HEK293 (cell line): ENCODE data around the gene CISH.

Experiments used
- ZNF10 ChIP-seq: fragments of 450-650 bp; formaldehyde crosslinking; IDR thresholded peaks from 2 replicates; pipeline ENCODE4 v1.5.1; 2017; ENCODE audit warnings: missing biosample characterization, missing genetic modification characterization
- TF ChIP-seq, protein P1 (sequence below): fragments of 450-650 bp; formaldehyde crosslinking; IDR thresholded peaks from 2 replicates; pipeline ENCODE4 v1.5.1; 2016; ENCODE audit warnings: missing biosample characterization, missing genetic modification characterization
- TF ChIP-seq, protein P2 (sequence below): IDR thresholded peaks from 2 replicates; pipeline ENCODE4 v1.6.1; 2011; ENCODE audit warnings: mild to moderate bottlenecking, low read depth, low read length, borderline replicate concordance
- TF ChIP-seq, protein P3 (sequence below): fragments of 450-650 bp; formaldehyde crosslinking; IDR thresholded peaks from 2 replicates; pipeline ENCODE4 v1.5.1; 2016; ENCODE audit warnings: missing biosample characterization, missing genetic modification characterization

DNA sequence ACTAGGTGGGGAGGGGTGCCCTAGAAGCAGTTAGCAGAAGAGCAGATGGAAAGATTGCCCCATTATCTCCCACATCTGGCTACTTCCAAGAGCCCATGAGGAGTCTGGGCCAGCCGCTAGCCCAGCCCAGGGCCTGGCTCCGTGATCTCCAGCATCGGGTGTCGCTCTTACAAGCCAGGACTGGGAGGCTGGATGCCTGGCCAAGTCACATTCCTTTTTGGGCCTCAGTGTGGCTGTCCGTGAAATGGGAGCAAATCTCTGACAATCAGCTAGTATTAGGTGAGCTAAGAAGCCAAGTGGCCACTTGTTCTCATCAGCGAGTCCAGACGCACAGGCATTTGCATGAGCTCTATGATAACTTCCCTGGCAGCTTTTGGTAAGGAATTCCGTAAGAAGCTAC, 39.9 kb upstream of the CISH start:
- TF ChIP-seq ZNF10 (tag by site-specific recombination): no peak
- TF ChIP-seq, protein P1, sequence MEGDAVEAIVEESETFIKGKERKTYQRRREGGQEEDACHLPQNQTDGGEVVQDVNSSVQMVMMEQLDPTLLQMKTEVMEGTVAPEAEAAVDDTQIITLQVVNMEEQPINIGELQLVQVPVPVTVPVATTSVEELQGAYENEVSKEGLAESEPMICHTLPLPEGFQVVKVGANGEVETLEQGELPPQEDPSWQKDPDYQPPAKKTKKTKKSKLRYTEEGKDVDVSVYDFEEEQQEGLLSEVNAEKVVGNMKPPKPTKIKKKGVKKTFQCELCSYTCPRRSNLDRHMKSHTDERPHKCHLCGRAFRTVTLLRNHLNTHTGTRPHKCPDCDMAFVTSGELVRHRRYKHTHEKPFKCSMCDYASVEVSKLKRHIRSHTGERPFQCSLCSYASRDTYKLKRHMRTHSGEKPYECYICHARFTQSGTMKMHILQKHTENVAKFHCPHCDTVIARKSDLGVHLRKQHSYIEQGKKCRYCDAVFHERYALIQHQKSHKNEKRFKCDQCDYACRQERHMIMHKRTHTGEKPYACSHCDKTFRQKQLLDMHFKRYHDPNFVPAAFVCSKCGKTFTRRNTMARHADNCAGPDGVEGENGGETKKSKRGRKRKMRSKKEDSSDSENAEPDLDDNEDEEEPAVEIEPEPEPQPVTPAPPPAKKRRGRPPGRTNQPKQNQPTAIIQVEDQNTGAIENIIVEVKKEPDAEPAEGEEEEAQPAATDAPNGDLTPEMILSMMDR: no peak
- TF ChIP-seq, protein P2, sequence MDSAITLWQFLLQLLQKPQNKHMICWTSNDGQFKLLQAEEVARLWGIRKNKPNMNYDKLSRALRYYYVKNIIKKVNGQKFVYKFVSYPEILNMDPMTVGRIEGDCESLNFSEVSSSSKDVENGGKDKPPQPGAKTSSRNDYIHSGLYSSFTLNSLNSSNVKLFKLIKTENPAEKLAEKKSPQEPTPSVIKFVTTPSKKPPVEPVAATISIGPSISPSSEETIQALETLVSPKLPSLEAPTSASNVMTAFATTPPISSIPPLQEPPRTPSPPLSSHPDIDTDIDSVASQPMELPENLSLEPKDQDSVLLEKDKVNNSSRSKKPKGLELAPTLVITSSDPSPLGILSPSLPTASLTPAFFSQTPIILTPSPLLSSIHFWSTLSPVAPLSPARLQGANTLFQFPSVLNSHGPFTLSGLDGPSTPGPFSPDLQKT: no peak
- TF ChIP-seq, protein P3, sequence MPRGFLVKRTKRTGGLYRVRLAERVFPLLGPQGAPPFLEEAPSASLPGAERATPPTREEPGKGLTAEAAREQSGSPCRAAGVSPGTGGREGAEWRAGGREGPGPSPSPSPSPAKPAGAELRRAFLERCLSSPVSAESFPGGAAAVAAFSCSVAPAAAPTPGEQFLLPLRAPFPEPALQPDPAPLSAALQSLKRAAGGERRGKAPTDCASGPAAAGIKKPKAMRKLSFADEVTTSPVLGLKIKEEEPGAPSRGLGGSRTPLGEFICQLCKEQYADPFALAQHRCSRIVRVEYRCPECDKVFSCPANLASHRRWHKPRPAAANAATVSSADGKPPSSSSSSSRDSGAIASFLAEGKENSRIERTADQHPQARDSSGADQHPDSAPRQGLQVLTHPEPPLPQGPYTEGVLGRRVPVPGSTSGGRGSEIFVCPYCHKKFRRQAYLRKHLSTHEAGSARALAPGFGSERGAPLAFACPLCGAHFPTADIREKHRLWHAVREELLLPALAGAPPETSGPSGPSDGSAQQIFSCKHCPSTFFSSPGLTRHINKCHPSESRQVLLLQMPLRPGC (tag by site-specific recombination): no peak
